PFSK-1 (cell line): ENCODE measurements around the gene RHOA.

Experiments
- FOXP2 ChIP-seq: optimal IDR thresholded peaks from 2 replicates; pipeline ENCODE3; 2011; ENCODE audit warnings: borderline replicate concordance, control low read depth, inconsistent platforms; ENCODE audit not compliant: insufficient read depth; ENCODE audit errors: extremely low read length, extremely low read depth
- POLR2AphosphoS5 ChIP-seq: IDR thresholded peaks from 2 replicates; pipeline ENCODE4 v1.6.1; 2012; ENCODE audit warnings: low read depth, mild to moderate bottlenecking, control low read depth, low read length, moderate library complexity
- SIN3A ChIP-seq: IDR thresholded peaks from 2 replicates; pipeline ENCODE4 v1.6.1; 2012; ENCODE audit warnings: mild to moderate bottlenecking, low read length, moderate library complexity, borderline replicate concordance; ENCODE audit not compliant: insufficient read depth
- TAF1 ChIP-seq: IDR thresholded peaks from 2 replicates; pipeline ENCODE4 v1.6.1; 2012; ENCODE audit warnings: low read length, control low read depth, borderline replicate concordance; ENCODE audit not compliant: insufficient read depth
- TF ChIP-seq, protein P1 (sequence below), 2 experiments: IDR thresholded peaks; 2 replicates each; pipeline versions ENCODE4 v1.6.1 to v1.8.0; 2011 to 2012; ENCODE audit warnings: low read depth in 2 of 2, low read length in 2 of 2, control low read depth in 1 of 2, inconsistent platforms in 1 of 2, mild to moderate bottlenecking in 1 of 2, moderate library complexity in 1 of 2; ENCODE audit not compliant: insufficient read depth in 1 of 2

RHOA gene

DNA sequence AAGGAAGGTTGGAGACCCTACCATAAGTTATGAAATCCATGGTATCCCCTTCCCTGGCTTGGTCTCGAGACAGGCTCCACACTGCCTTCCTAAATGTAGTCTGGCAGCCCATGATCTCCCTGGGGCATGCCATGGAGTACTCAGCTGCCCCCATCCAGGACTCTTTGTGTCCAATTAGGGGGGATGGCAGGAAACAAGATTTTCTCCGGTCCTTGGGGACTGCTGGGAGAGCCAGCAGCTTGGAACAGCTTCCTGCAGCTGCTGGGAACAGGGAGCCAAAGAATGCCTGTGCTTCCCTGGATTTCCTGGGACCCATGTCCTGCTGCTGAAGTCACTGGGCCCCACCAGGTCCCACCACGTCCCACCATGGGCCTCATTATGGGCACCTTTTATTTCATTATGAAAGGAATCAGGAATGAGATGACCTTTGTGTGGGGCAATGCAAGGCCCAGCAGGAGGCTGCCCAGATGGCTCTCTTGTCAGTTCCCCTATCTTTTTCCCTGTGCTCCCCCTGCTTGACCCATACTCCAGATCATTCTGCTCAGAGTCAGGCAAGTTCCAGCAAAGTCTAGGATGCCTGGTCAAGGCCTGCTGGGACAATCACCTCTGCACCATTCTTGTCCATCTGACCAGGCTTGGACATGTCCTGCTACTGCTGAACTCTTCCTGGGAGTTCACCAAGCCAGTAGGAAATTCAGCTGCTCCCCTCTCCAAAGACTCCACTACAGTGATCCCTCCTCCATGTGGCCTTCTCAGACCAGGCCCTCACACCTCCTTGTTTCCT lies 43.3 kb upstream of the RHOA start:
- TF ChIP-seq SIN3A: no peak
- TF ChIP-seq POLR2AphosphoS5: no peak
- no peak for TF ChIP-seq TAF1
- TF ChIP-seq FOXP2: no peak
- TF ChIP-seq, protein P1, sequence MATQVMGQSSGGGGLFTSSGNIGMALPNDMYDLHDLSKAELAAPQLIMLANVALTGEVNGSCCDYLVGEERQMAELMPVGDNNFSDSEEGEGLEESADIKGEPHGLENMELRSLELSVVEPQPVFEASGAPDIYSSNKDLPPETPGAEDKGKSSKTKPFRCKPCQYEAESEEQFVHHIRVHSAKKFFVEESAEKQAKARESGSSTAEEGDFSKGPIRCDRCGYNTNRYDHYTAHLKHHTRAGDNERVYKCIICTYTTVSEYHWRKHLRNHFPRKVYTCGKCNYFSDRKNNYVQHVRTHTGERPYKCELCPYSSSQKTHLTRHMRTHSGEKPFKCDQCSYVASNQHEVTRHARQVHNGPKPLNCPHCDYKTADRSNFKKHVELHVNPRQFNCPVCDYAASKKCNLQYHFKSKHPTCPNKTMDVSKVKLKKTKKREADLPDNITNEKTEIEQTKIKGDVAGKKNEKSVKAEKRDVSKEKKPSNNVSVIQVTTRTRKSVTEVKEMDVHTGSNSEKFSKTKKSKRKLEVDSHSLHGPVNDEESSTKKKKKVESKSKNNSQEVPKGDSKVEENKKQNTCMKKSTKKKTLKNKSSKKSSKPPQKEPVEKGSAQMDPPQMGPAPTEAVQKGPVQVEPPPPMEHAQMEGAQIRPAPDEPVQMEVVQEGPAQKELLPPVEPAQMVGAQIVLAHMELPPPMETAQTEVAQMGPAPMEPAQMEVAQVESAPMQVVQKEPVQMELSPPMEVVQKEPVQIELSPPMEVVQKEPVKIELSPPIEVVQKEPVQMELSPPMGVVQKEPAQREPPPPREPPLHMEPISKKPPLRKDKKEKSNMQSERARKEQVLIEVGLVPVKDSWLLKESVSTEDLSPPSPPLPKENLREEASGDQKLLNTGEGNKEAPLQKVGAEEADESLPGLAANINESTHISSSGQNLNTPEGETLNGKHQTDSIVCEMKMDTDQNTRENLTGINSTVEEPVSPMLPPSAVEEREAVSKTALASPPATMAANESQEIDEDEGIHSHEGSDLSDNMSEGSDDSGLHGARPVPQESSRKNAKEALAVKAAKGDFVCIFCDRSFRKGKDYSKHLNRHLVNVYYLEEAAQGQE (IDR thresholded peaks at IDR 0.05; ENCODE audit: insufficient read depth in 1 of 2, low read depth in 2 of 2, low read length in 2 of 2): no peak

DNA sequence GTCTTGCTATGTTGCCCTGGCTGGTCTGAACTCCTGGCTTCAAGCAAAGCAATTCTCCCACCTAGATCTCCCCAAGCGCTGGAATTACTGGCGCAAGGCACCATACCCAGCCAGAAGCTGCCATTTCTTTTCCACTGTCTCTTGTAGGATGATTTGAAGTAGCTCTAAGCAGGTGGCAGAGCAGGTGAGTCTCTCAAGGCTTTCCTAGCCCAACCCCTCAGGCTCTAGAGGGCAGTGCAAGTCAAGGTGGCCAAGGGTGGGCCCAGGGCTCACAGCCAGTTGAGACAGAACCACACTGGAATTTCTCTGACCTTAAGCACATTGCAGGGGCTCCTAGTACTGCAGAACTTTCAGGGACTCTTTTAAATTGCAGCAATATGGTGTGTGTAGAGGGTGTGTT lies 42.7 kb upstream of the RHOA start:
- TF ChIP-seq POLR2AphosphoS5 (no peak), SIN3A (no peak), TAF1 (no peak), FOXP2 (no peak)
- TF ChIP-seq, protein P1 (IDR thresholded peaks at IDR 0.05; ENCODE audit: insufficient read depth in 1 of 2, low read depth in 2 of 2, low read length in 2 of 2): no peak

DNA sequence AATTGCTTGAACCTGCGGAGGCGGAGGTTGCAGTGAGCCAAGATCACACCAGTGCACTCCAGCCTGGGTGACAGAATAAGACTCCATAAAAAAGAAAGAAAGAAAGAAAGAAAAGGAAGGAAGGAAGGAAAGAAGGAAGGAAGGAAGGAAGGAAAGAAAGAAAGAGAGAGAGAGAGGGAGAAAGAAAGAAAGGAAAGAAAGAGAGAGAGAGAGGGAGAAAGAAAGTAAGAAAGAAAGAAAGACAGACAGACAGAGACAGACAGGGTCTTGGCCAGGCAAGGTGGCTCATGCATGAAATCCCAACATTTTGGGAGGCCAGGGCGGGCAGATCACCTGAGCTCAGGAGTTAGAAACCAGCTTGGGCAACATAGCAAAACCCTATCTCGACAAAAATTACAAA lies 41.8 kb upstream of the RHOA start:
- no peak for TF ChIP-seq SIN3A
- TF ChIP-seq, protein P1 (IDR thresholded peaks at IDR 0.05; ENCODE audit: insufficient read depth in 1 of 2, low read depth in 2 of 2, low read length in 2 of 2): no peak
- TF ChIP-seq FOXP2: no peak
- no peak for TF ChIP-seq TAF1
- no peak for TF ChIP-seq POLR2AphosphoS5

DNA sequence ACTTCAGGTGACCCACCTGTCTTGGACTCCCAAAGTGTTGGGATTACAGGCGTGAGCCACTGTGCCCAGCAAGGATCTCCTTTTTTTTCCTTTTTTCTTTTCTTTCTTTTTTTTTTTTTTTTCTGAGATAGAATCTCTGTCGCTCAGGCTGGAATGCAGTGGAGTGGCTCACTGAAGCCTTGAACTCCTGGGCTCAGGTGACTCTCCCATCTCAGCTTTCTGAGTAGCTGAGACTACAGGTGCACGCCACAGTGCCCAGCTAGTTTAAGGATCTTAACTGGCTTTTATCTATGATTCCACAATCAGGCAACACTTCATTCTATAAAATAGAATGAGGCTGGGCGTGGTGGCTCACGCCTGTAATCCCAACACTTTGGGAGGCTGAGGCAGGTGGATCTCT lies 33.6 kb upstream of the RHOA start:
- TF ChIP-seq, protein P1 (IDR thresholded peaks at IDR 0.05; ENCODE audit: insufficient read depth in 1 of 2, low read depth in 2 of 2, low read length in 2 of 2): no peak
- no peak for TF ChIP-seq POLR2AphosphoS5
- no peak for TF ChIP-seq SIN3A
- no peak for TF ChIP-seq FOXP2
- no peak for TF ChIP-seq TAF1

DNA sequence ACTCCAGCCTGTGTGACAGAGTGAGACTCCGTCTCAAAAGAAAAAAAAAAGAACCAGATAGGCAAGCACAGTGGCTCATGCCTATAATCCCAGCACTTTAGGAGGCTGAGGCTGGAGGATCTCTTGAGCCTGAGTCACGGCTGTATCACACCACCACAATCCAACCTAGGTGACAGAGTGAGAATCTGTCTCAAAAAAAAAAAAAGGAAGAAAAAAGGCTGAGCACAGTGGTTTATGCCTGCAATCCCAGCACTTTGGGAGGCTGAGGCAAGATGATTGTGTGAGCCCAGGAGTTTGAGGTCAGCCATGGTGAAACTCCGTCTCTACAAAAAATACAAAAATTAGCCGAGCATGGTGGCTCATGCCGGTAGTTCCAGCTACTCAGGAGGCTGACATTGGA lies 23.0 kb upstream of the RHOA start:
- TF ChIP-seq SIN3A (no peak), FOXP2 (no peak), POLR2AphosphoS5 (no peak), TAF1 (no peak)
- TF ChIP-seq, protein P1 (IDR thresholded peaks at IDR 0.05; ENCODE audit: insufficient read depth in 1 of 2, low read depth in 2 of 2, low read length in 2 of 2): no peak
